HepG2 (cell line): ENCODE measurements around the gene KHNYN. TPM values are rescaled to one million over a fixed set of nuclear protein-coding genes. Genes with fewer than 3 reads are reported as not detected.
A peak's percentile ranks its signal among the peaks of the same experiment; 100 is the strongest.

ENCODE experiments used
- EZH2 ChIP-seq: conservative IDR thresholded peaks from 2 replicates; pipeline ENCODE4 v1.6.1; 2012; ENCODE audit warnings: mild to moderate bottlenecking, low read depth, low read length, moderate library complexity
- KLF11 ChIP-seq: IDR thresholded peaks from 2 replicates; pipeline ENCODE4 v1.6.1; 2016; ENCODE audit warnings: missing compliant biosample characterization
- PCBP1 ChIP-seq: fragments of 200-400 bp; formaldehyde crosslinking; IDR thresholded peaks from 2 replicates; pipeline ENCODE4 v1.6.1; 2017; ENCODE audit warnings: mild to moderate bottlenecking, low read depth, low read length, borderline replicate concordance
- SIX1 ChIP-seq: sonication (generic); formaldehyde crosslinking; IDR thresholded peaks from 2 replicates; pipeline ENCODE4 v1.4.0; 2020; ENCODE audit warnings: missing genetic modification reagents, borderline replicate concordance
- TFDP1 ChIP-seq: IDR thresholded peaks from 2 replicates; pipeline ENCODE4 v1.6.1; 2016; ENCODE audit warnings: missing compliant biosample characterization, missing genetic modification reagents, borderline replicate concordance
- ZFP36L2 ChIP-seq: sonication (generic); formaldehyde crosslinking; IDR thresholded peaks from 2 replicates; pipeline ENCODE4 v1.4.0; 2020; ENCODE audit warnings: missing genetic modification reagents
- ZFP41 ChIP-seq: sonication (generic); formaldehyde crosslinking; IDR thresholded peaks from 2 replicates; pipeline ENCODE4 v1.4.0; 2020; ENCODE audit warnings: mild to moderate bottlenecking, missing genetic modification reagents, borderline replicate concordance
- ZNF230 ChIP-seq: sonication (generic); formaldehyde crosslinking; IDR thresholded peaks from 2 replicates; pipeline ENCODE4 v1.4.0; 2020; ENCODE audit warnings: mild to moderate bottlenecking, missing genetic modification reagents
- ZNF260 ChIP-seq: sonication (generic); formaldehyde crosslinking; IDR thresholded peaks from 2 replicates; pipeline ENCODE4 v1.4.0; 2020; ENCODE audit warnings: missing genetic modification reagents, low read depth, mild to moderate bottlenecking, borderline replicate concordance
- ZNF550 ChIP-seq: sonication (generic); formaldehyde crosslinking; IDR thresholded peaks from 2 replicates; pipeline ENCODE4 v1.4.0; 2020; ENCODE audit warnings: mild to moderate bottlenecking, missing genetic modification reagents, borderline replicate concordance
- ZNF674 ChIP-seq: sonication (generic); formaldehyde crosslinking; IDR thresholded peaks from 2 replicates; pipeline ENCODE4 v1.5.0; 2020; ENCODE audit warnings: low read depth, mild to moderate bottlenecking, missing genetic modification reagents
- ZNF709 ChIP-seq: sonication (generic); formaldehyde crosslinking; IDR thresholded peaks from 2 replicates; pipeline ENCODE4 v1.5.0; 2020; ENCODE audit warnings: mild to moderate bottlenecking, missing genetic modification reagents
- ZSCAN31 ChIP-seq: sonication (generic); formaldehyde crosslinking; IDR thresholded peaks from 2 replicates; pipeline ENCODE4 v1.5.0; 2020; ENCODE audit warnings: low read depth, mild to moderate bottlenecking, missing genetic modification reagents
- polyA plus RNA-seq, 8 experiments: library from polyadenylated mRNA; depleted of rRNA in 3 of 8; stranded (reverse) in 7 of 8; unstranded in 1 of 8; fragments of >200 nt; fragmentation: Illumina TruSeq in 4 of 8; extraction: Trizol in 4 of 8; gene quantifications; 2 replicates each; pipeline versions ENCODE4 v1.2.1 to v1.2.3, GENCODE V29; 2011 to 2016; ENCODE audit warnings: low read depth in 4 of 8, missing spikeins in 1 of 8, mixed read lengths in 1 of 8; ENCODE audit not compliant: insufficient read depth in 1 of 8
- total RNA-seq, 5 experiments: library from RNA; depleted of rRNA; stranded (reverse); fragments of >200 nt; fragmentation: Illumina TruSeq; extraction: Trizol; gene quantifications; 2 replicates each; pipeline ENCODE4 v1.2.3, GENCODE V29; 2016; ENCODE audit warnings: low read depth in 1 of 5

The KHNYN gene
- total and polyA plus RNA-seq, 2 of the 13 experiments (the other 11 are each of a cell fraction or from before 2014, with no cell fraction given): 52.8 to 75.7 TPM

- TF ChIP-seq ZNF230 (CRISPR knock-in tag) (no peak), ZNF550 (CRISPR knock-in tag) (no peak), KLF11 (no peak), ZNF260 (CRISPR knock-in tag) (no peak), ZSCAN31 (CRISPR knock-in tag) (no peak), ZNF709 (CRISPR knock-in tag) (0 out of 2 replicates have a peak, but pooled peaks have one; percentile 9), PCBP1 (0 out of 2 replicates have a peak, but pooled peaks have one; percentile 50), EZH2 (no peak), SIX1 (no peak), ZFP41 (CRISPR knock-in tag) (0 out of 2 replicates have a peak, but pooled peaks have one; percentile 25), ZFP36L2 (no peak), ZNF674 (CRISPR knock-in tag) (no peak), TFDP1 (CRISPR knock-in tag) (0 out of 2 replicates have a peak, but pooled peaks have one; percentile 37)
- TF ChIP-seq, all 625 proteins: peak for 51
These were observed 10.3 kb downstream of the KHNYN start (continued) for GRCh38 chr14:24439830-24440605.
